Type B pancreatic cell (in vitro differentiated cells): Measurements from ENCODE around the gene PLB1. TPM values are rescaled to one million over a fixed set of nuclear protein-coding genes. Genes with fewer than 3 reads are reported as not detected.
A peak's percentile ranks its signal among the peaks of the same experiment; 100 is the strongest.

Experiments
- DNase-seq: peaks from one replicate; pipeline ENCODE4 v3.0.0; 2021; ENCODE audit warnings: mixed read lengths; ENCODE audit not compliant: unreplicated experiment; ENCODE audit errors: extremely low spot score
- H3K27ac Mint-ChIP-seq: 2 replicates; pipeline ENCODE4 v1.8.0; 2021; ENCODE audit warnings: mild to moderate bottlenecking, mixed read lengths
- H3K27me3 Mint-ChIP-seq: 2 replicates; pipeline ENCODE4 v1.8.0; 2021; ENCODE audit warnings: mixed read lengths
- H3K36me3 Mint-ChIP-seq: 2 replicates; pipeline ENCODE4 v1.8.0; 2021; ENCODE audit warnings: mixed read lengths
- H3K4me1 Mint-ChIP-seq: one replicate; pipeline ENCODE4 v1.8.0; 2021; ENCODE audit warnings: mixed read lengths; ENCODE audit not compliant: unreplicated experiment
- H3K4me3 Mint-ChIP-seq: 2 replicates; pipeline ENCODE4 v1.8.0; 2021; ENCODE audit warnings: mild to moderate bottlenecking, mixed read lengths
- H3K9me3 Mint-ChIP-seq: 2 replicates; pipeline ENCODE4 v1.8.0; 2021; ENCODE audit warnings: mixed read lengths
- total RNA-seq: library from RNA; stranded (reverse); gene quantifications from 2 replicates; pipeline ENCODE4 v1.2.1, GENCODE V29; 2021; ENCODE audit warnings: low replicate concordance
- TF ChIP-seq, protein P1 (sequence below): fragments of 200-600 bp; sonication (generic); conservative IDR thresholded peaks from 2 replicates; pipeline ENCODE4 v1.5.0; 2021; ENCODE audit warnings: antibody characterized with exemption, mild to moderate bottlenecking

PLB1 gene
- total RNA-seq, 1 donor from 2014 or later, result 1.9 TPM

DNA sequence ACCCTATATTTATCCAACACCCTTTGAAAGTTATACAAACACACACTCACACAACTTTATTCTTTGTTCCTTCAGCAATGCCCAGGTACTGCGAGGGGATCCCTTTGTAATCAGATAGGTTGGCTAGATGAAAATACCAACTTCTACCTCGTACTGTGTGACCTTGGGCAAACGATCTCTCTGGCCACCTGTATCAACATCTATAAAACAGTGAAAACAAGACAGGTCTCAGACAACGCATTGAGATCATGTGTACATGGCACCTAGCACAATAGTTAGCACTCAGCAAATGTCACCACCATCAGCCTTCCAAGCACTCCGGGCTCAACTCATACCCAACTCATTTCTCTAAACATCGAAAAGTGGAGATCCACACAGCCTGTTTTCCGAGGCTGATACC is 137.3 kb downstream of the PLB1 start:
- no peaks in the 10 kb centered on the region for H3K36me3 Mint-ChIP-seq
- no peaks in the 10 kb centered on the region for H3K27me3 Mint-ChIP-seq
- H3K4me1 Mint-ChIP-seq, result peaks cover 29% of the 10 kb centered on the region
- H3K4me3 Mint-ChIP-seq, result no peak overlapping the region
- no peak for DNase-seq
- H3K27ac Mint-ChIP-seq, result peak overlapping the region; percentile 75
- H3K9me3 Mint-ChIP-seq, result no peaks in the 10 kb centered on the region
- TF ChIP-seq, protein P1, sequence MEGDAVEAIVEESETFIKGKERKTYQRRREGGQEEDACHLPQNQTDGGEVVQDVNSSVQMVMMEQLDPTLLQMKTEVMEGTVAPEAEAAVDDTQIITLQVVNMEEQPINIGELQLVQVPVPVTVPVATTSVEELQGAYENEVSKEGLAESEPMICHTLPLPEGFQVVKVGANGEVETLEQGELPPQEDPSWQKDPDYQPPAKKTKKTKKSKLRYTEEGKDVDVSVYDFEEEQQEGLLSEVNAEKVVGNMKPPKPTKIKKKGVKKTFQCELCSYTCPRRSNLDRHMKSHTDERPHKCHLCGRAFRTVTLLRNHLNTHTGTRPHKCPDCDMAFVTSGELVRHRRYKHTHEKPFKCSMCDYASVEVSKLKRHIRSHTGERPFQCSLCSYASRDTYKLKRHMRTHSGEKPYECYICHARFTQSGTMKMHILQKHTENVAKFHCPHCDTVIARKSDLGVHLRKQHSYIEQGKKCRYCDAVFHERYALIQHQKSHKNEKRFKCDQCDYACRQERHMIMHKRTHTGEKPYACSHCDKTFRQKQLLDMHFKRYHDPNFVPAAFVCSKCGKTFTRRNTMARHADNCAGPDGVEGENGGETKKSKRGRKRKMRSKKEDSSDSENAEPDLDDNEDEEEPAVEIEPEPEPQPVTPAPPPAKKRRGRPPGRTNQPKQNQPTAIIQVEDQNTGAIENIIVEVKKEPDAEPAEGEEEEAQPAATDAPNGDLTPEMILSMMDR, result no peak

DNA sequence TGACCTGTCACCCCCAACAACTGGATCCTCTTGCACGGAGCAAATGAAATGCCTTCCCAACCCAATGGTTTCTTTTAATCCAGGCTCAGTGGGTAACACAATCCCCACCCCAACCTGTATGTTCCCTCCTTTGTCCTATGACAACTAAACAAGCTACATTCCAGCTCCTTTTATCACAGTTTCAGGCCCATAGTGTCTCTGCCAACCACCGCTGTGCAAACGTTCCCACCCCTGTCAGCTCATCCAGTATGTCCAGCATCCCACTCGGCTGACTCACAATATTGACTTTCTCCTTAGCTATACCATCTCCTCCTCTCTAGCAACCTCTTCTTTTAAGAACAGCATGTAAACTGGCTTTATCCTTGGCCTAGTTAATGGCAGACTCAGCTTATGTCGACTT is 137.9 kb downstream of the PLB1 start:
- peak overlapping the region; percentile 21 for H3K4me3 Mint-ChIP-seq
- H3K4me1 Mint-ChIP-seq, result peaks cover 33% of the 10 kb centered on the region
- H3K27me3 Mint-ChIP-seq, result no peaks in the 10 kb centered on the region
- H3K9me3 Mint-ChIP-seq, result no peaks in the 10 kb centered on the region
- H3K36me3 Mint-ChIP-seq, result no peaks in the 10 kb centered on the region
- no peak for DNase-seq
- TF ChIP-seq, protein P1, result no peak
- H3K27ac Mint-ChIP-seq, result peak overlapping the region; percentile 75

DNA sequence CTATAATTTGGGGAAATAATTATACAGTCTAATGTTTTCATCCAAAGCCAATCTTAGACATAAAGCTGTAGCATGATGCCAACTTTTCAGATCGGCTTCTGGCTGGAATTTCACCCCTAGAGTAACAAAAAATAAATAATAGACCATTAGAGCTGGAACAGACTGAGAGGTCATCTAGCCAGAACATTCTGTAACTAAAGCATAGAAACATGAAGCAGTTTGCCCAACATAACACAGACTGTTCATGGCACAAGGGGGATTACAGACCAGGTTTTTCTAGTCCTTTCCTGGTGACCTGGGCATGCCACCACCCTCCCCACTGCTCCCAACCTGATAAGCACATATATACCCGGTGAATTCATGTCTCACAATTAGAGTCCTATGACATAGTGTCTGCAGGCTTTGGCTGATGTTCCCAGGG is 139.3 kb downstream of the PLB1 start:
- DNase-seq, result no peak
- TF ChIP-seq, protein P1, result no peak
- peaks cover 45% of the 10 kb centered on the region for H3K4me1 Mint-ChIP-seq
- no peaks in the 10 kb centered on the region for H3K27me3 Mint-ChIP-seq
- no peak overlapping the region for H3K4me3 Mint-ChIP-seq
- peak overlapping the region; percentile 70 for H3K27ac Mint-ChIP-seq
- H3K9me3 Mint-ChIP-seq, result no peaks in the 10 kb centered on the region
- no peaks in the 10 kb centered on the region for H3K36me3 Mint-ChIP-seq

DNA sequence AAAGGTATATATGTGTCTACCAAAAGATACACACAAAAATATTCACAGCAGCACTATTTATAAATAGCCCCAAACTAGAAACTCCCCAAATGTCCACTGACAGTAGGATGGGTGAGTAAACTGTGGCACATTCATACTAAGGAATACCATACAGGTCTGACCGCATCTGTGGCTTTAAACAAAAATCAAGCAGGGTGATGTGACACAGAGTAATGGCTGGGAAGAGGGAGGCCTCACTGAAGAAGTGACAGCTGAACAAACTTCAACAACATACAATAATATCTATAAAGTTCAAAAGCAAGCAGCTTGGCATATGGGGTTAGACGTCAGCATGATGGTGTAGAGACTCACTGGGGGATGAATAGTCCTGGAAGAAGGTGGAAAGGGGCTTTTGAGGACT is 140.6 kb downstream of the PLB1 start:
- TF ChIP-seq, protein P1, result no peak
- no peak overlapping the region for H3K27ac Mint-ChIP-seq
- no peaks in the 10 kb centered on the region for H3K27me3 Mint-ChIP-seq
- H3K4me1 Mint-ChIP-seq, result peaks cover 40% of the 10 kb centered on the region
- no peaks in the 10 kb centered on the region for H3K36me3 Mint-ChIP-seq
- H3K4me3 Mint-ChIP-seq, result no peak overlapping the region
- H3K9me3 Mint-ChIP-seq, result no peaks in the 10 kb centered on the region
- no peak for DNase-seq

DNA sequence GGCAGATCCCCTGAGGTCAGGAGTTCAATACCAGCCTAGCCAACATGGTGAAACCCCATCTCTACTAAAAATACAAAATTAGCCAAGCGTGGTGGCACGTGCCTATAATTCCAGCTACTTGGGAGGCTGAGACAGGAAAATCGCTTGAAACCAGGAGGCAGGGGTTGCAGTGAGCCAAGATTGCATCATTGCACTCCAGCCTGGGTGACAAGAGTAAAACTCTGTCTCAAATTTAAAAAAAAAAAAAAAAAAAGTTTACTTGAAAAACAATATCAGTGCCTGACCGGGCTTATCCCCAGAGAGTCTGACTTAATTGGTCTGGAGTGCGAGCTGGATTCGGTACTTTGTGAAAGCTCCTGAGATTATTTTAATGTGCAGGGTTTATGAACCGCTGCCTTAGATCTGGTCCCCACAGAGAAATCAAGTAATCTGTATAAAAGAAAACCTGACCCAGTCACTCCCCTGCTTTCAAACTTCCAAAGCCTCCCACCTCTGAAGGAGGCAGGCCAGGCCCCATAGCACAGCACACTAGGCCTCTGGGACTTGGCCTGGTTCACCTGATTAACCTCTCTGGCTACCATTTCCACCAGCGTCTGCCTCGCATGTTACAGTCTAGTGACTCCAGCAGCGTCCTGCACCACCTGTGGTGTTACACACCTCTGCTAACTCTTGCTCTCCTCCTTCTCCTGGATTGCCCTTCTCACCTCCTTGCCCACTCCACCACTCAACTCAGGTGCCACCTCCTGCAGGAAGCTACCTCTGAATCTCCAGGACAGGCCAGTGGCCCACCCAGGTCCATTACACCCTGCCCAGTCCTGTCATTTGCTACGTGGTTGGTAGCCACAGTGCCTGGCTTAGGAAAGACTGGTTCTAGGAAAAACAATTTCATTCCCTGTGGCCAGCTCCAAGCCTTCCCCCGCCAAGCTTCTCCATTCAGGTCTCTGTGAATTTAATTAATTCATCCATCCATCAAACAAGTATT is 141.5 kb downstream of the PLB1 start:
- no peaks in the 10 kb centered on the region for H3K27me3 Mint-ChIP-seq
- H3K4me1 Mint-ChIP-seq, result peaks cover 40% of the 10 kb centered on the region
- DNase-seq, result no peak
- H3K36me3 Mint-ChIP-seq, result no peaks in the 10 kb centered on the region
- peak overlapping the region; percentile 35 for H3K27ac Mint-ChIP-seq
- H3K4me3 Mint-ChIP-seq, result no peak overlapping the region
- H3K9me3 Mint-ChIP-seq, result no peaks in the 10 kb centered on the region
- TF ChIP-seq, protein P1, result no peak
